Hepatic stellate cell (primary cell): ENCODE measurements around the gene MGST2.
"Not testable (repeated sequence)": the region's sequence is repeated elsewhere in the genome, so short reads cannot be mapped to it uniquely, and the experiment has no call there.

Source experiments
- DNase-seq: peaks from one replicate; pipeline ENCODE4 v3.0.0; 2011; ENCODE audit warnings: low spot score

The MGST2 gene

DNA sequence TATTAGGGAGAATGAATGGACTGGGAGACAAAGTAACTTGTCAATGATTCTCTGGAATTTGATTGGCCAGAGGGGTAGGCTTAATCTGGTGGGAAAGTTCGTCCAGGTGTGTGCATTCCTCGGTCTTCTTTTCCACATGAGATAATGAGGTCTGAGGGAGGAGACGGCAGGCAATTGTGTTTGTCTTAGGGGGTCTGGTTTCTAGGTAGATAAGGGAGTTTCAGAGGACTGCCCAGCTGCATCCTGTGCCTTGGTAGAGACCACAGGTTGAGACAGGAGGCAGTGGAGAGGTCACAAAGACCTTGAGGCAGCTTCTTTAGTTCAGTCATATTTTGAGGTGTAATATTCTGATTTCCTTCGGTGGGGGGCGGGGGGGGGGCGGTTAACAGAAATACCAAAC is 4.3 kb downstream of the MGST2 start:
- no peak for DNase-seq

DNA sequence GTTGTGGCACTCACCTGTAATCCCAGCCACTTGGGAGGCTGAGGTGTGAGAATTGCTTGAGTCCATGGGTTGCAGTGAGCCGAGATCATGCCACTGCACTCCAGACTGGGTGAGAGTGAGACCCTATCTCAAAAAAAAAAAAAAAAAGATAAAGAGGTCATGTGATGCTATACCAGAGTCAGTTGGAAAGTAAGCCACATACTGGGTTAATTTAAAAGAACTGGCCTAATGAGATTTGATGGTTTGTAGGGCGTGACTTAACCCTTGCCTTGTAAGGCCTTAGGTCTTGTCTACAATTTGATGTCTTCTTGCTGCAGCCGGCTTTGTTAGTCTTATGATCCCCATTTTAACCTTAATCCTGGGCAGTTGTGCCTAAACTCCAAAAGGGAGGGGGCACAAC is 5.2 kb downstream of the MGST2 start:
- DNase-seq = no peak

DNA sequence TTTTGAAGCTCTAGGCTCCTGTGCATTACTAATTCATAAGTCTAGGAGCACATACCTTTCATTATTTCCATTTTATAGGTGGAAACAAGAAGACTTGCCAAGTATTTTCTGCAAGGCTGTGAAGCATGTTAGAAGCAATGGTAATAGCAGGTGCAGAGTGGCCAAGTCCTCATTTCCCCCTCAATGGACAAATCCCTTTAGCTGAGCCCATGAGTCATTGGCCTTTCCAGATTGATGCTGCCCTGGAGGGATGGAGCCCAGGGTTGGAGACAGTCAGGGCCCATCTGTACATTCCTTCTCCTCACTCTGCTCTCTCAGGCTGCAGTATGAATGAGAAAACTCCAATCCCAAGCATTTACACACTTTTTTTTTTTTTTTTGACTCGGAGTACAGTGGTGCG is 6.6 kb downstream of the MGST2 start:
- no peak for DNase-seq

DNA sequence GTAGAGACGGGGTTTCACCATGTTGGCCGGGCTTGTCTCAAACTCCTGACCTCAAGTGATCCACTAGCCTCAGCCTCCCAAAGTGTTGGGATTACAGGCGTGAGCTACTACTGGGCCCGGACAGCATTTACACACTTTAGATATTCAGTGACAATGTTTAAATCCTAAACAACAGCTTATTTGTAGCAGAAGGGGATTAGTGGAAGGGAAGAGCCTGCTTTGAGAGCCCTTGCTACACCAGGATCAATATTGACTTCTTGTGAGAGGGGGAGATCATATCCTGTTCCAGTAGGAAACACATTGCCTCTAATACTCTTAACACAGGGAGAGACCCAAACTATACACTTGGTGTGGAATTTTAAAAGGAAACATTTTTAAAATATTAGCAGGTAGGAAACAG is 7.1 kb downstream of the MGST2 start:
- DNase-seq = no peak

DNA sequence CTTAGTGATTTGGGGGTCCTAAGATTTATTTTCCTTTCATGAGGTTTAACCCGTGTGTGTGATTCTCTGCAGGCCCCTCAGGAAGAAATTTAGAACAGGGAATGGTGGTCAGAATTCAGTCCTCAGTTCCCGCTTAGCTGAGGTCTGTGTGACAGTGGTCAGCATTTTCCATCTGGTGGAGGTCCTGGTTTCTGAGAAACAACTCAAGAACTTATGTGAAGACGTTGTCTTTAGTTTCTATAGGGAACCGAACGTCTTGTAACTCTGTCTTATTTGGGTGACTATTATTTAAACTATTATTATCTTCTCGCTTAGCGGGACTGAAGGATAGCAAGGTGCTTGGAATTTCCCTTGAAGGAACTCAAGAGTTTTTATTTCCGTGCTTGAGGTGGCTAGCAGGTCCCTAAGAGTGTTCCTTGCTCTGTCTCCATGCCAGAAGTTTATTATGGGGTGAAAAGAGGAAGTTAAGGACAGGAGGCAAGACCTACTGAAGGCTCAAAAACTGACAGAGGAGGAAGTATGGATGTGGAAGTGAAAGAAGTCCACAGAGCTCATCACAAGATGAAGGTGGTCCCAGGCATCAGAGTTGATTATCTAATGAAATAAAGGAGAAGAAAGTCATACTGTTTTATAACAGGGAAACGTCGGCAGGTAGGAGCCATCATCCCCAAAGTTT is 9.4 kb downstream of the MGST2 start:
- no peak for DNase-seq

- no peak for DNase-seq
Measured at GRCh38 chr4:139675651-139676050, 10.0 kb downstream of the MGST2 start.

GRCh38 chr4:139676365-139676764 is 10.7 kb downstream of the MGST2 start:
- DNase-seq = no peak

DNA sequence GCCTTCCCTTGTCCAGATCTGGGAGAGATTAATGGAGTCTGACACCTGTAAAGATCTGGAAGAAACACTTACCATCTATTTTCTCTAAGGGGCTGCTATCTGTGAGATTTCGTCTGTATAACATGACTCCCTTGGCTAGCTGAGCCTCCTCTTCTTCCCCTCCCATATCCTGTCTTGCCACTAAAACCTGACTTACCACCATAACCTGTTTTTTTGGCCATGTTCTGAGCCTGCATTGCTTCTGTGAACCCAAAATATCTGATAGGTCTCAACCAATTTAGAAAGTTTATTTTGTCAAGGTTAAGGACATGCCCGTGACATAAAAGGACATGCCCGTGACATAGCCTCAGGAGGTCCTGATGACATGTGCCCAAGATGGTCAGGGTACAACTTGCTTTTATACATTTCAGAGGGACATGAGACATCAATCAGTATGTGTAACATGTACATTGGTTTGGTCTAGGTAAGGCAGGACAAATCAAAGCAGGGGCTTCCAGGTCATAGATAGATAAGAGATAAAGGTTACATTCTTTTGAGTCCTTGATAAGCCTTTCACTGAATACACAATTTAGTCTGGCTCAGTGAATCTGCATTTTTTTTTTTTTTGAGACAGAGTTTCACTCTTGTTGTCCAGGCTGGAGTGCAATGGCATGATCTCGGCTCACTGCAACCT is 11.4 kb downstream of the MGST2 start:
- no peak for DNase-seq

DNA sequence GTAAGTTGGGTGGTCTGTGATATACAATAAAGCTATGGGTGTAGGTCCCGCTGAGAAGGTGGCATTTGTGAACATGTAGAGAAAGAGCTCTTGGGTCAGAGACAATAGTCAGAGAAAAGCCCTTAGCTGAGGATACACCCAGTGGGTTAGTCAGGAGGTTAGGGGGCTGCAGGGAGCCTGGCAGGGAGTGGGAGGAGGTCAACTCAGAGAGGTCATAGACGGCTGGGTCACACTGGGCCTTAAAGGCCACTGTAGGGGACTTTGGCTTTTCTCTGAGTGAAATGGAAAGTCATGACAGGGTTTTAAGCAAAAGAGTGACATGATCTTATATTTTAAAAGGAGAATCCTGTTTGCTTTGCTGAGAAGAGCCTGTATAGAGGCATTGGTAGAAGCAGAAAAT is 16.7 kb downstream of the MGST2 start:
- DNase-seq = no peak

DNA sequence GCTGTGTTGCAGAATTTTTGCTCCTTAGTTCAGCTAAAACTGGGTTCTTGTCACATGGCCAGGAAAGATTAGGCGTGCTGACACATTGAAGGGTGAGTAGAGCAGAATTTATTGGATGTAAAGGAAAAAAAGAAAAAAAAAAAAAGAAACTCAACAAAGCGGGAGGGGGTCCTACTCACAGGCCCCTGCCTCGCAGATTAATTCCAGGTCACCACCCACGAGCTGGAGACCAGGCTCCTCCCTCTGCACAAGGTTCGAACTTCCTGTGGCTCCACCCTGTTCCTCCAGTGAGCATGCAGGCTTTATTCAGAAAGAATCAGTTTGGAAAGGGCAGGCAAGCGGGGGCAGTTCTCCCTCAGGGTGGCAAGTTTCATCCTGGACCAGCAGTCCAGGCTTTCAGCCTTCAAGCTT is 17.1 kb downstream of the MGST2 start:
- no peak for DNase-seq

- DNase-seq = no peak
Measured at GRCh38 chr4:139684351-139684750, 18.7 kb downstream of the MGST2 start.

- DNase-seq = no peak
Measured at GRCh38 chr4:139685180-139685579, 19.6 kb downstream of the MGST2 start.

GRCh38 chr4:139686130-139686529 is 20.5 kb downstream of the MGST2 start:
- no peak for DNase-seq

- DNase-seq = no peak
Measured at GRCh38 chr4:139686988-139687387, 21.4 kb downstream of the MGST2 start.

DNA sequence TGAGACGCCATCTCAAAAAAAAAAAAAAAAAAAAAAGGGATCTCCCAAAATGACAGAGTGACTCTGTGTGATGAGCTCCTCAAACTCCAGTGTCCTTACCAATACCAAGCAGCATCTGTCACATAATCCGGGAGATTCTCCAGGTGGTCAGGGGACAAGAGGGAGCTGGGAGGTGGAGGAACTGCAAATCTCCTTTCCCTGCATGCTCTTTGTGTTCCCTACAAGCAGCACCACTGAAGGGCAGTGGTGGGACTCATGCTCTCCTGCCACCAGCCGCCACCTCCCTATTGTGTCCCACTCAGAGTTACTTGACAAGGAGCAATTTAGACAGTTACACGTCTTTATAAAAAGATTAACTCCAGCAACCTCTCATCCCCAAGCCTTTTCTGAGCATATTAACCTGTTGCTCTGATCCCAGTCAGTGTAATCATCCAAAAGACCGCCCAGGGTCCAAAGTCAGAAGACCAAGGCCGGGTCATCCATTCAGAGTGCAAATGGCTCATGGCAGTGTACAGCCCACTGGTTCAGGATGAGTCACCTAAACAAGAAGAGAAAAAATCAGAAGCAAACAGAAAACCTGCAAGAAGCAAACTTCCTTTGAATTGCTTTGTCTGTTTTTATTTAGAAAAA is 23.6 kb downstream of the MGST2 start:
- DNase-seq = no peak

DNA sequence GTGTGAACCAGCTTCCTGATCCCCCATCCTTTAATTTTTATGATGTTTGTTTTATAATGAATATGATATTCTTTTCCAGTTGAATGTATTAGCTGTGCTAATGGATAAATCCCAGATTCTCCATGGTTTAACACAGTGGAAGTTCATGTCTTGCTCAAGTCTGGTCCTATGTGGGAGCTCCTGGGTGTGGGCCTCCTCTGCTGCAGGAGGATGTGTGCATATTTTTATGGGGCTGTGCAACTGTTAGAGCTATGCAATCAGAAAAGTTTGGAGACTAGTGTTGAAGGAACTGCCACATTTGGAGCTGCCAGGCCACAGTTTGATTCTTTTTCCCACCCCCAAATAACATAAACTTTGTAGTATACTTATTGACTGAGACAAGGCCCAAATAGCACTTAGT is 24.8 kb downstream of the MGST2 start:
- DNase-seq = no peak

DNA sequence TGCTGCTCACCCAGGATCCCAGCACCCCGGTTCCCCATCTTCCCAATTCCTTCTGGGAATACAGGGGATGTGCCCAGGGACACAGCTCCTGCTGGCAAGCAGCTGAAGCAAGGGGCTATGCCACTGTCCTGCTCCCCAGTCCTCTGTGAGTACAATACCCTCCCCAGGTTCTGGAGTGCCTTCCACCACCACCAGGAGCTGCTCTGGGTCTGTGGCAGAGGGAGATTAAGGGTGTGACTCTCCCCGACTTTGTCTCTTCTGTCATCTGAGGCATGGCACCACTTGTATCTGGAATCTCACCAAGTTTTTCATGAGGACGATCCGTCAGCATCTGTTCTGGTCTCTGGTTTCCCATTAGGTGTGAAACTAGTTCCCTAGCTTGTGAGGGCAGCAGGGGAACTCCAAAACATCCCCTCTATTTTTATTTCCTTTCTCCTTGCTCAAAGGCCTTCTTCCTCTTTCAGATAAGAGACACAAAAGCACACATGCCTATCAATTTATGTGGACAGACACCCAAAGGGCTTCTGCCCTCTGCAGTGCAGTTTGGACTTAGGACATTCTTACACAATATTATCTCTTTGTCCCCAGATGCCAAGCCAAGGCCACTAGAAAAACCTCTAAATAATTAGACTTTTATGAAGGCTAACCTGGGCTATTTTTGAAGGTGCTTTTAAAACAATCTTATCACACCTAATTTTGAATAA is 26.8 kb downstream of the MGST2 start:
- no peak for DNase-seq

GRCh38 chr4:139694522-139695107 is 29.0 kb downstream of the MGST2 start:
- no peak for DNase-seq

GRCh38 chr4:139696491-139696890 is 30.9 kb downstream of the MGST2 start:
- DNase-seq = no peak

DNA sequence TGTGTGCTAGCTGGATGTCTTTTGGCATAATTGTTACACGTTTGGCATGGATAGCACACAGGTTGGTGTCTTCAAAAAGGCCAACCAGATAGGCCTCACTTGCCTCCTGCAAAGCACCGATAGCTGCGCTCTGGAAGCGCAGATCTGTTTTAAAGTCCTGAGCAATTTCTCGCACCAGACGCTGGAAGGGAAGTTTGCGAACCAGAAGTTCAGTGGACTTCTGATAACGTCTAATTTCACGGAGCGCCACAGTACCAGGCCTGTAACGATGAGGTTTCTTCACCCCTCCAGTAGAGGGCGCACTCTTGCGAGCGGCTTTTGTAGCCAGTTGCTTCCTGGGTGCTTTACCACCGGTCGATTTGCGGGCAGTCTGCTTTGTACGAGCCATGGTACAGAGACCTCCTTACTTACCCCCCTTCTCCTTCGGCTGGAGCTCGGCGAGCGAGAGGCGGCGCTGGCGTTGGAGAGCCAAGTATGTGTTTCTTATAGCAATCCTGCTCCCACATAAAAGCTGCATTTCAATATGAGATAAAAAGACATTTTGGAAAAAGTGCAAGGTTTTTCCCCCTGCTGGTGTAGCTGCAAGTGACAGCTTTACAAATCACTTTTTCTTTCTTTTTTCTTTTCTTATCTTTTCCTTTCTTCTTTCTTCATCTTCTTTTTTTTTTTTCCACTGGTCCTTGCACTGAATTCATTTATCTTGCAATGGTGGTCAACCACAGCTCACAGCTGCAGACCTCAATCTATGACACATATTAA is 32.7 kb downstream of the MGST2 start:
- DNase-seq = not testable (repeated sequence)

GRCh38 chr4:139700568-139700967 is 34.9 kb downstream of the MGST2 start:
- DNase-seq = no peak
